GM12878 (cell line): ENCODE measurements around the gene LARGE1. TPM values are rescaled to one million over a fixed set of nuclear protein-coding genes. Genes with fewer than 3 reads are reported as not detected.

Experiments
- ATAC-seq: fragments of 200-7000 bp; cut with Tn5 transposase; 3 replicates; pipeline ENCODE4 v1.9.1; 2020; ENCODE audit warnings: mild to moderate bottlenecking, moderate library complexity
- BruUV-seq: library from RNA; stranded (reverse); fragments of 400-500 nt; replicated peaks from 2 replicates; lab custom pipeline; 2021; lab: Mats Ljungman, UMichigan
- CTCF ChIA-PET: fragments of 300-600 bp; sonication (Branson Sonifier 250); formaldehyde crosslinking; extraction: SDS; loops from one replicate; lab custom pipeline; 2021; ENCODE audit warnings: inconsistent platforms; lab: Yijun Ruan, JAX
- POLR2A ChIA-PET: fragments of 350-600 bp; formaldehyde crosslinking; extraction: SDS; loops from one replicate; lab custom pipeline; 2021; ENCODE audit warnings: inconsistent platforms; lab: Charles Lee
- RAD21 ChIA-PET: fragments of 300-600 bp; sonication (Branson Sonifier 250); formaldehyde crosslinking; loops from one replicate; lab custom pipeline; 2023; ENCODE audit warnings: antibody characterized with exemption; ENCODE audit not compliant: unreplicated experiment; lab: Charles Lee
- SMC1A ChIA-PET: fragments of 300-600 bp; sonication (Branson Sonifier 250); formaldehyde crosslinking; loops from one replicate; lab custom pipeline; 2023; ENCODE audit not compliant: unreplicated experiment, uncharacterized antibody; lab: Charles Lee
- DNase-seq: peaks from one replicate; pipeline ENCODE4 v3.0.0-alpha.2; 2011; ENCODE audit warnings: low read depth, low spot score
- FAIRE-seq: peaks from 3 replicates; lab custom pipeline; 2011; peaks lifted over from hg19 to GRCh38; lab: Jason Lieb, UNC
- H2AFZ ChIP-seq: 2 replicates; pipeline ENCODE4 v1.6.0; 2011; ENCODE audit warnings: low read depth, low read length, control low read depth; ENCODE audit not compliant: control insufficient read depth
- H3K27ac ChIP-seq: 2 replicates; pipeline ENCODE4 v1.5.1; 2011; ENCODE audit warnings: control low read depth; ENCODE audit not compliant: control insufficient read depth, insufficient read depth
- H3K27me3 ChIP-seq, 2 experiments: replicated peaks in 1 of 2; 2 replicates each; pipeline versions ENCODE4 v1.6.0 to v1.6.1; 2011; ENCODE audit warnings: low read length in 1 of 2; ENCODE audit not compliant: control insufficient read depth in 2 of 2, insufficient read depth in 2 of 2
- H3K36me3 ChIP-seq, 2 experiments: 2 replicates each; pipeline ENCODE4 v1.5.1; 2011; ENCODE audit warnings: low read length in 1 of 2; ENCODE audit not compliant: control insufficient read depth in 2 of 2, insufficient read depth in 2 of 2
- H3K4me1 ChIP-seq: 2 replicates; pipeline ENCODE4 v1.6.1; 2011; ENCODE audit warnings: mild to moderate bottlenecking, low read length, moderate library complexity, mixed read lengths; ENCODE audit not compliant: control insufficient read depth, insufficient read depth
- H3K4me2 ChIP-seq: 2 replicates; pipeline ENCODE4 v1.6.0; 2011; ENCODE audit warnings: control low read depth; ENCODE audit not compliant: control insufficient read depth, insufficient read depth
- H3K4me3 ChIP-seq: fragments of 200-600 bp; sonication (generic); 2 replicates; pipeline ENCODE4 v1.5.1; 2016
- H3K79me2 ChIP-seq: 2 replicates; pipeline ENCODE4 v1.6.0; 2011; ENCODE audit warnings: low read length; ENCODE audit not compliant: control insufficient read depth, insufficient read depth
- H3K9ac ChIP-seq: 2 replicates; pipeline ENCODE4 v1.8.0; 2011; ENCODE audit warnings: low read length, control low read depth, mixed read lengths; ENCODE audit not compliant: control insufficient read depth, insufficient read depth
- H3K9me3 ChIP-seq: replicated peaks from 3 replicates; pipeline ENCODE4 v1.5.1; 2011; ENCODE audit warnings: mild to moderate bottlenecking, low read length; ENCODE audit not compliant: control insufficient read depth, insufficient read depth
- H4K20me1 ChIP-seq: 2 replicates; pipeline ENCODE4 v1.6.0; 2011; ENCODE audit not compliant: control insufficient read depth, insufficient read depth
- ASH2L ChIP-seq: fragments of 300-600, 200-600 bp; sonication (generic); IDR thresholded peaks from 2 replicates; pipeline ENCODE4 v1.6.1; 2017; ENCODE audit warnings: low read depth, mild to moderate bottlenecking, borderline replicate concordance
- ATF2 ChIP-seq: IDR thresholded peaks from 2 replicates; pipeline ENCODE4 v1.6.1; 2012; ENCODE audit warnings: low read length, inconsistent platforms
- E2F4 ChIP-seq: IDR thresholded peaks from 2 replicates; pipeline ENCODE4 v1.6.1; 2012; ENCODE audit warnings: low read depth, low read length, improper control_type of control experiment
- GATAD2B ChIP-seq: fragments of 450-650 bp; conservative IDR thresholded peaks from 2 replicates; pipeline ENCODE4 v1.6.1; 2017; ENCODE audit warnings: low read depth, mild to moderate bottlenecking, moderate library complexity
- IRF4 ChIP-seq: IDR thresholded peaks from 2 replicates; pipeline ENCODE4 v1.6.1; 2011; ENCODE audit warnings: low read depth, low read length
- KDM1A ChIP-seq: fragments of 200-600 bp; sonication (generic); IDR thresholded peaks from 2 replicates; pipeline ENCODE4 v1.6.1; 2016; ENCODE audit warnings: borderline replicate concordance
- KLF5 ChIP-seq: fragments of 450-650 bp; IDR thresholded peaks from 2 replicates; pipeline ENCODE4 v1.6.1; 2014; ENCODE audit warnings: mild to moderate bottlenecking; ENCODE audit not compliant: partially characterized antibody
- LARP7 ChIP-seq: fragments of 450-650 bp; IDR thresholded peaks from 2 replicates; pipeline ENCODE4 v1.6.1; 2017; ENCODE audit warnings: mild to moderate bottlenecking
- MTA2 ChIP-seq: fragments of 450-650 bp; IDR thresholded peaks from 2 replicates; pipeline ENCODE4 v1.6.1; 2016; ENCODE audit warnings: low read depth, mild to moderate bottlenecking, moderate library complexity
- MYB ChIP-seq: fragments of 150-350 bp; IDR thresholded peaks from 2 replicates; pipeline ENCODE4 v1.6.1; 2014; ENCODE audit warnings: mild to moderate bottlenecking, low read depth, low read length, borderline replicate concordance
- NBN ChIP-seq: fragments of 450-650 bp; IDR thresholded peaks from 2 replicates; pipeline ENCODE4 v1.6.1; 2016
- NFIC ChIP-seq: IDR thresholded peaks from 2 replicates; pipeline ENCODE4 v1.6.1; 2012; ENCODE audit warnings: low read depth, mild to moderate bottlenecking, inconsistent platforms, low read length, moderate library complexity
- NKRF ChIP-seq: fragments of 450-650 bp; conservative IDR thresholded peaks from 2 replicates; pipeline ENCODE4 v1.6.1; 2017; ENCODE audit warnings: mild to moderate bottlenecking, moderate library complexity
- RFX5 ChIP-seq: IDR thresholded peaks from 2 replicates; pipeline ENCODE4 v1.6.1; 2011; ENCODE audit warnings: low read depth, low read length, improper control_type of control experiment
- SKIL ChIP-seq: fragments of 450-650 bp; IDR thresholded peaks from 2 replicates; pipeline ENCODE4 v1.6.1; 2017; ENCODE audit warnings: mild to moderate bottlenecking, low read depth, inconsistent platforms; ENCODE audit not compliant: poor library complexity, severe bottlenecking
- SMAD5 ChIP-seq: IDR thresholded peaks from 2 replicates; pipeline ENCODE4 v1.6.1; 2016; ENCODE audit warnings: antibody characterized with exemption, low read depth
- WGBS: methylation state at CpG from one replicate; pipeline ENCODE4 v1.1.6; 2016; ENCODE audit warnings: low lambda C conversion rate; ENCODE audit not compliant: insufficient replicate concordance, insufficient coverage; ENCODE audit errors: missing lambda C conversion rate; 5-methylcytosine and 5-hydroxymethylcytosine counted together
- in situ Hi-C: fragments of 300-500 bp; cut with MboI; formaldehyde crosslinking; loops from 9 replicates; pipeline ENCODE4 v1.14.3; 2018; ENCODE audit warnings: mixed read lengths
- intact Hi-C: fragments of 100-400 bp; cut with micrococcal nuclease; formaldehyde crosslinking; loops from one replicate; pipeline ENCODE4 v1.14.2; 2022; ENCODE audit not compliant: unreplicated experiment
- polyA plus RNA-seq, 11 experiments: library from polyadenylated mRNA; depleted of rRNA in 4 of 11; unstranded in 6 of 11; stranded (reverse) in 5 of 11; fragments of >200 nt; fragmentation: Nextera tagmentation in 4 of 11; fragmentation: Illumina TruSeq in 1 of 11; extraction: Ambion mirVana in 4 of 11; extraction: Trizol in 1 of 11; gene quantifications; 1 replicate in 1 of 11; 2 replicates in 10 of 11; pipeline versions ENCODE4 v1.2.1 to v1.2.3, GENCODE V29; 2011 to 2016; ENCODE audit warnings: inconsistent platforms in 2 of 11, missing spikeins in 2 of 11, low read depth in 1 of 11
- total RNA-seq, 4 experiments: library from RNA; depleted of rRNA in 3 of 4; stranded (reverse); fragments of >200 nt in 3 of 4; fragmentation: Illumina TruSeq in 1 of 4; extraction: Trizol in 1 of 4; gene quantifications; 2 replicates each; pipeline versions ENCODE4 v1.2.1 to v1.2.3, GENCODE V29; 2013 to 2021

Gene LARGE1
- total and polyA plus RNA-seq, 10 of the 15 experiments (the other 5 are each of a cell fraction or from before 2014, with no cell fraction given): 3.2 to 41.4 (median 17.3) TPM

GRCh38 chr22:33882991-33883390 is 37.3 kb downstream of the LARGE1 start:
- FAIRE-seq (no peak), ATAC-seq (no peak), DNase-seq (no peak)
- H3K27ac ChIP-seq: no peak overlapping the region
- H3K4me2 ChIP-seq: no peak overlapping the region
- SMC1A ChIA-PET: no interaction called here
- H3K4me1 ChIP-seq: peaks cover 10% of the 10 kb centered on the region
- H4K20me1 ChIP-seq: no peaks in the 10 kb centered on the region
- intact Hi-C loops (no loop called here), in situ Hi-C loops (no loop called here)
- H3K4me3 ChIP-seq: no peak overlapping the region
- CTCF ChIA-PET: no interaction called here
- H3K9me3 ChIP-seq: no peaks in the 10 kb centered on the region; the same call in 2 of the 3 replicates
- WGBS: 59% methylated on average over 6 of the region's 6 CpGs
- RAD21 ChIA-PET: no interaction called here
- no peak overlapping the region for H3K9ac ChIP-seq
- H3K27me3 ChIP-seq: no peaks in the 10 kb centered on the region
- BruUV-seq: no TSS peak
- no peak overlapping the region for H2AFZ ChIP-seq
- H3K36me3 ChIP-seq: no peaks in the 10 kb centered on the region
- peaks cover 16% of the 10 kb centered on the region for H3K79me2 ChIP-seq
- POLR2A ChIA-PET: interaction anchor here (0.6 kb wide), 1 partner anchor 207 kb away, joined by 5 read pairs; no protein-coding TSS in a partner anchor
- TF ChIP-seq RFX5 (no peak), KLF5 (no peak), SKIL (no peak), GATAD2B (no peak), E2F4 (no peak), MYB (no peak), NBN (no peak), NKRF (no peak), NFIC (no peak), SMAD5 (no peak), KDM1A (no peak), LARP7 (no peak), IRF4 (no peak), ASH2L (no peak), ATF2 (no peak), MTA2 (no peak)
